ENCODE data around the gene TGM2.

TGM2 gene

DNA sequence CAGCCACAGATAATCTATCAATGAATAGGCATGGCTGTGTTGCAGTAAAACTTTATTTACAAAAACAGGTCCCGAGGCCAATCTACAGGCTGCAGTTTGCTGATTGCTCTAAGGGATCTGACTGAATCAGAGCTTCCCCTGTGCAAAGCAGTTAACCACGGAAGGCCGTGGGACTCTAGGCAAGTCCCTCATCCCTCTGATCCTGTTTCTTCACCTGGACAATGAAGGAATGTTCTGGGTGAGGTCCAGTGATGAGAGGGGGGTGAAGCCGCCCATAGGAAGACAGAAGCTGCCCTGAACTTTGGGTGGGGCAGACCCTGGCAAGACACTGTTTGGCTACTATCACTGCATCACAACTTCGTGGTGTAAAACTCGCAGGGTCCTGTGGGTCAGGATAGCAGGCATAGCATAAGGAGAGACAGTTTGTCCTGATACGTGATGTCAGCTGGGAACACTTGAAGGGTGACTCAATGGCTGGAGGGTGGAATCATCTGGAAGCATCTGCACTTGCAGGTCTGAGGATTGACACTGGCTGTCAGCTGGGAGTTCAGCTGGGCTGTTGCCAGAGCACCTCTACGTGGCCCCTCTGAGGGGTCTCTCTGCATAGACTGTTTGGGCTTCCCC is 33.3 kb upstream of the TGM2 start:
- no peak for DNase-seq

DNA sequence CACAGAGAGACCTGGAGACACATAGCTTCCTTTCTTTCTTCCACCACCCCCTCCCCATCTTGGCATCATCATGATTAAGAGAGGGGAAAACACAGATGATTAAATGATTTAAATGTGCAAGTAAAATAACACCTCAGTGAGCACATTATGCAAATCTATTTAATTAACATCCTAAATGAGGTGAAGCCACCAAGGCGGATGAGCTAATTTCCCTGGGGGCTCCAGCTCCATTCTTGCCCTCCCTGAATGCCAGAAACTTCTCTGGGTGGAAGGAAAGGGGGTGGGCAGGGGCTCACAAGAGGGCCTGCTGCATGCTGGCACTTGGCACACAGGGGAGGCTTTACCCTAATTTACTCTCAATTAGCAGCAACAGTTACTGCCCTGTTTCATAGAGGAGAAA is 32.5 kb upstream of the TGM2 start:
- no peak for DNase-seq

DNA sequence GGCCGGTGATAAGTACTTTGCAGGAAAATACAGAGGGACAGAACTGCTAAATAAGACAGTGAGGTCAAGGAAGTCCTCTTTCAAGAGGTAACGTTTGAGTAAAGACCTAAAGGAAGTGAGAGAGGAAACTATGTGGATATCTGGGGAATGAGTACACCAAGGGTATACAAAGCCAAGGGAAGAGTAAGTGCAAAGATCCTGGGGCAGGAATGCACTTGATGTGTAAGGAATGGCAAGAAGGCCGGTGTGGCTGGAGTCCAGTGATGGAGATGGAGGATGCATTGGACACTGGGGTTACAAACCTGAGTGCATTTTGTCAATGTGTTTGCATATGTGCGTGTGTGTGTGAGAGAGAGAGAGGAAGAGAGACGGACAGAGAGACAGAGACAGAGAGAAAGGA is 32.1 kb upstream of the TGM2 start:
- DNase-seq = no peak

DNA sequence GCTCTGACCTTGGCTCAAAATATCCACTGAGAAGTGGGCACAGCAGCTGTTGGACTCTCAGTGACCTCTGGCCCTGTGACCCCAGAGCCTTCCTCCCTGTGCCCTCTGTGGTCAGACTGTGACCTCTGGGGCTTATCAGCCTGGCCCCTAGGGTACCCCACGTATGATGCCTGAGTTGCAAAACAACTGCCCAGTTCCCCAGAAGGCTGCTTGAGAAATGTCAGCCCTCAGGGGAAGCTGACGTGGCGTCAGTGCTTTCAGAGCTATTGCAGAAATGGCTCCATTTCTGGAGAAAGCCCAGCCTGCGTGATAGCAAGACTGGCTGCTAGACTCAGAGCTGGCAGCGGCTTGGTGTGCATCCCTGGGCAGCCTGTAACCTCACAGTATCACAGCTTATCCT is 31.5 kb upstream of the TGM2 start:
- DNase-seq = no peak

DNA sequence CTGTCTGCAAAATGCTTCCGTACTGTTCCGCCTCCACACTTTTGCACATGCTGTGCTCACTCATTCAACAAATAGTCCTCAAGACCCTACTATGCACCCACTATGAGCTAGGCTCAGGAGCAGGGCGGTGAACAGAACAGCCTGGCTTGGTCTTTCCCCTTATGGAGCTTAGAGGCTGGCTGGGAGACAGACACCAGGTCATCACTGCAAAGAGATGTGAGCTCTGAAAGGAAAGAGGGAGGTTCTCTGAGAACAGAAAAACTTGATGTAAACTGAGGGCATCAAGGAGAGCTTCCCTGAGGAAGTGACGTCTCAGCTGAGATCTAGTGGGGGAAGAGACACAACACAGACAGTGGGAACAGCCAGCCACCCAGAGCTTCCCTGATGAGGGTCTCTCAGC is 31.0 kb upstream of the TGM2 start:
- no peak for DNase-seq

DNA sequence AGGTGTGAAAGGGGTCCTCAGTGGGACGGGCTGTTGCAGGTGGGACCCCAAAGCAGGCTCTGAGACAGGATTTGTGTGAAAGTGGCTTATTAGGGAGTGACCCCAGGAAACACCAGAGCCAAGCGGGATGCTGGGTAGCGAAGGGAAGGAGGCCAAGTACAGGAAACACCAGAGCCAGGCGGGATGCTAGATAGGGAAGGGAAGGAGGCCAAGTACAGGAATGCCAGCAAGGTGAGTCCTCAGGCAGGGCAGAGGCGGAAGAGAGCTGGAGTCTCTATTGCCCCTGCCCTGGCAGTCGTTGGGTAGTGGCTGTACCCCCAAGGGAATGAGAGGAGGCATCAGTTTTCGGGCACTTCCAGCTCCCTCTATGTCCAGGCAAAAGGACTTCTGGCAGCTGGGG is 30.5 kb upstream of the TGM2 start:
- no peak for DNase-seq

DNA sequence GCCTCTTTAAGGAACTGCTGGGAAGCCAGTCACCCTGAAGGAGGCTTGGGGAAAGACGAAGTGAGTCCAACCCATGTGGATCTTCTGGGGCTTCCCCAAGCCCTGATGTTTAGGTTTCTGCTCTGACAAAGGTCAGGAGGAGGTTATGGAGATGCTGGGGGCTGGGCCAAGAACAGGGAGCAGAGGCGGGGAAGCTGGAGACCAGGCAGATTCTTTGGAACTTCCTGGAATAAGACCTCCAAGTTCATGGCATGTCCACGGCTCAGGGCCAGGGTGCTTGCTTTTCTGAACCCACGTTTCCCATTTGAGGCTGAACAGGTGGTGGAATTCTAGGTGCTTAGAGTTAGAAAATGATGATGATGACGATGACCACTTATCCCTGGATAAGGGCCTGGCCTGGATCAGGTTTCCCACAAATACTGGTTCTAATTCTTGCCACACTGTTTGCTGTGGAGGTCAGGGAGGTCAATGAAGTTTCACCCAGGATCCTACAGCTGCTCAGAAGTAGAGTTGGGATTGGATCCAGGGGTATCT is 30.0 kb upstream of the TGM2 start:
- no peak for DNase-seq

DNA sequence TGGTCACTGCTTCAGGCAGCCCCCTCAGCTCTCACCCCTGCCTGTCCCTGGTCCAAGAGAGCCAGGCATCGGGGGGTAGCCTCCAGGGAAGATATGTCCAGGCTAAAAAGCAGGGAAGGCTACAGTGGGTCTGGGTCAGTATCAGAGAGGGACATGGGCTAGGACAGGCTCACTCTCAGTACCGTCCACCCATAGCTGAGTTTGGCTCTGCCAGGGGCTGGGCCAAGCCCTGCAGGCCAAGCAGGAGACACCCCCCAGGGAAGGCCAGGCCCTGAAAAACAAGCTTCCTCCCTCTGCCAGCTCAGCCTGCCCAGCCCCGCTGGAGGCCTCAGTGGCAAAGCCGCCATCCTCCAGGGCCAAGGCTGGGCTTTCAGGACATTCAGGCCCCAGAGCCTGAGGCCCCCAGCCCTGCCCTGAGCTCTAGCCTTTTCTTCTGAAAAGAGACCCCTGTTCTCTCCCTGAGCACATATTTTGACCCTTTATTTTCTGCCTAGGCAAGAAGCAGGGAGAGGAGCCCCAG is 28.6 kb upstream of the TGM2 start:
- no peak for DNase-seq

DNA sequence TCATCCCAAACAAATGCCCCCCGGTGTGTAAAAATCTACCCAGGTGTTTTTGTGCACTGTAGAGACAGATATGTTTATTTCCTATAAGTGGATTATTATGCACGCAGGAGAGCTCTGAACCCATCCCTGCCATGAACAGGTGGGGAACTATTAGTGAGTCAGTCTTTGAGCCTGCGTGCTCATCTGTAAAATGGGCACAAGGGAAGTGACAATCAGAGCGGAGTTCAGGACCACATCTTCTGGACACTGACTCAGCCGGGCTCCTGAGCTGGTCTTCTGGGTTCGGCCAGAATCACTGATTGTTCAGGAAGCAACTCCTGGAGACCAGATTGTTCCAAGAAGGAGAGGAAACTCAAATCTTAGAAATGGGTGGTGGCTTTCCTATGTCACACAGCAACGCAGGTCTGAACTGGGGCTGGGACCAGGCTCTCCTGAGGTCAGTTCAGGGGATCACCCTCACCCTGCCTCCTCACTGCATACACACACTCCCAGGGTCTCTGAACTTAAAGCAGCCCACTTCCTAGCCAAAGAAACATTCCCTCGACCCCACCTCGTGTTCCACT is 27.3 kb upstream of the TGM2 start:
- no peak for DNase-seq

DNA sequence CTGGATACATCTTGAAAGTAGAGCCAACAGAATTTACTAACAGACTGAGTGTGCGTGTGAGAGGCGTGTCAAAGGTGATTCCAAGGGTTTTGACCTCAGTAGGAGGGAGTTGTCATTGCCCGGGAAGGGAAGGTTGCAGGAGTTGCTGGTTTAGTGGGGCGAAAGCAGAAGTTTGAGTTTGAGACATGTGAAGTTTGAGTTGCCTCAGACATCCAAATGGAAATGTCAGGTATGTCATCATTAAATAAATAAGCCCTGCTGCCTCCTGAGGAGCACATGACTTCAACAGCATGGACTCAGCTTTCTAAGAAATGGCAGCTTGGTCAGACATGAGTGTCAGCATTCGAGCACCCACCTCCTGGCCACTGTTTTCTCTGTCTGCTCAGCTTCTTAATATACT is 26.6 kb upstream of the TGM2 start:
- no peak for DNase-seq

DNA sequence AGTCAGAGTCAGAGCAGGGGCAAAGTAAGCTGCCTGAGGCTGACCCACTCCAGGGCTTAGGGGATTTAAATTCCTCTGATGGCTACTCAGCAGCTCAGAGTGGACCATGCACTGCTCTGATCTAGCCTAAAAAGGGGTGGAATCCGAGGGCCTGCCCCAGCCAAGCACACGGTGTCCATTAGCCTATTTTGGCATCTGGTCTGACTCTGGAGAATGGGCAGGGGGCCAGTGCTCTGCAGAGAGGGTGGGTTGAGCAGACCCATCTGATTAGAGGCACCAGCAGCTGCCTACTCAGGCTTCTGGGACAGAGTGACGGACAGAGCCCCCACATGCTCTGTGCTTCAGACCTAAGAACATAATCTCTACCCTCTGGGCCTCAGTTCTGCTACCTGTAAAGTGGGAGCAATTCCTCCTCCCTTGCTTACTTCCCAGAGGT is 25.9 kb upstream of the TGM2 start:
- DNase-seq = no peak

DNA sequence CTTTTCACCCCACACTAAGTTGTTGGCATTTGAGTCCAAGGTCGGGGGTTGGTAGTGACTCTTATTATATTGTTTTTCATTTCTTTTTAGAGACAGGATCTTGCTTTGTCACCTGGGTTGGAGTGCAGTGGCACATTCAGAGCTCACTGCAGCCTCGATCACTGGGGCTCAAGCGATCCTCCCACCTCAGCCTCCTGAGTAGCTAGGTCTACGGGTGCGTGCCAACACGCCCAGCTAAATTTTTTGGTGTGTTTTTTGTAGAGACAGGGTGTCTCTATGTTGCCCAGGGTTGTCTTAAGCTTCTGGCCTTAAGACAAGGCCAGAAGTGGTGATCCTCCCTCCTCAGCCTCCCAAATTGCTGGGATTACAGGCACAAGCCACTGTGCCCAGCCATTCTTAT is 25.1 kb upstream of the TGM2 start:
- DNase-seq = no peak

DNA sequence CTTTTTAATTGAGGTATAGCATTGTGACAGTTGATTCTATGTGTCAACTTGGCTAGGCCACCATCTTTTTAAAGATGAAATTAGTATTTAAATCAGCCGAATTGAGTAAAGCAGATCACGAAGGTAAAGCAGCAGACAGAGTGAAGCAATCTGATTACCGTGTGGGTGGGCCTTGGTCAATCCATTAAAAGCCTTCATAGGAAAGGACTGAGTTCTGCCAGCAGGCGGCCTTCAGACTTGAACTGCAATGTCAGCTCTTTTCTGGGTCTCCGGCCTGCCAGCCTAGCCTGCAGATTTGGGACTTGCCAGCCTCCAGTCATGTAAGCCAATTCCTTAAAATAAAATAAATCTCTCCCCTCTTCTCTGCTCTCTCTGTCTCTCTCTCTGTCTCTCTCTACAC is 22.4 kb upstream of the TGM2 start:
- DNase-seq = no peak

DNA sequence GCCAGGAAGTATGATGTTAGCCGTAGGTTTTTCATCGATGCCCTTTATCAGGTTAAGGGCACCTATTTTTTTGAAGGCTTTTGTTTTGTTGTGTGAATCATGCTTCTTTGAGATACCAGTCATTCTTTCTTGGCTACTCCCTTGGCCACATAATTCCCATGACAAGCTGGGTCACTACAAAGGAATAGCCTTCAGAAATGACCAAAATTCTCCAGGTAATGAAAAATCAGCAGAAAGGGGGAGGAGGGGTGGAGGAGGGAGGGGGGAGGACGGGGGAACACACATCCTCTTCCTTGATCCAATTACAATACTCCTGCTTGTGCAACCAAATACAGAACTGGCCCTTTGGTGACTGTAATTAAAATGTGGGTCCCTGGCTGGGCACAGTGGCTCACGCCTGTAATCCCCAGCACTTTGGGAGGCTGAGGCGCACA is 21.7 kb upstream of the TGM2 start:
- no peak for DNase-seq

DNA sequence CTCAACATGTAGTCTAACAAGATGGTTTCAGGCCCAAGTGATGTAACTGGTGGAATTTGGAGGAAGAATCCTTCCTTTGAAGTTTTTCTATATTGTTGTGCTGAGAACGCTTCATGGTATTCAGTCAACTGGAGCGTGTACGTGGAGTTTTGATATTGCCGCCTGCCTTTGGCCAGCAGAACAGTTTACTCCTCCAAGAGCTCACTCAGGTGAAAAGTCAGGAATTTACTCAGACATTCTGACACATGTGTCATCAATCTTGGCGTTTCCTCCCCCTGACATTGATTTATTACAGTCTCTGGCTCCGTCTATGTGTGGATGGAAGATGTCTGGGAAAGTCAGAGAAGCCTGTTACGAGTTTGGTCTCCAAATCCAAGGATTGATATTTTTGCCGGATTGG is 19.0 kb upstream of the TGM2 start:
- no peak for DNase-seq

DNA sequence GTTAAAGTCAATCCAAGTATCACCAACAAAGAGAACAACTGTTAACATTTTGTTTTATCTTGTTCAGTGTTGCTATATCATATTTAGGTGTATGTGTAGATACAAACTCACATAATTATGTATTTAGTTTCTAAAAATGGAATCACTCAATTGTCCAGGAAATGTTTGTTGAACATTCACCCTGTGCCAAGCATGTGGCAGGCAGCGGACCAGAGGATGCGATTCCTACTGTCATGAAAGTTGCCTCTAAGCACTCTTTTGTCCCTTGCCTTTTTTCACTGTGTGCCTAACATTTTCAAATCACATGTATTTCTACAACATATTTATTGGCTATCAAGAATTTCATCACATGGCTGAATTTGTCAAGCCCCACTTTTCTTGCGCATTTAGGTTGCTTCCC is 16.9 kb upstream of the TGM2 start:
- DNase-seq = no peak

DNA sequence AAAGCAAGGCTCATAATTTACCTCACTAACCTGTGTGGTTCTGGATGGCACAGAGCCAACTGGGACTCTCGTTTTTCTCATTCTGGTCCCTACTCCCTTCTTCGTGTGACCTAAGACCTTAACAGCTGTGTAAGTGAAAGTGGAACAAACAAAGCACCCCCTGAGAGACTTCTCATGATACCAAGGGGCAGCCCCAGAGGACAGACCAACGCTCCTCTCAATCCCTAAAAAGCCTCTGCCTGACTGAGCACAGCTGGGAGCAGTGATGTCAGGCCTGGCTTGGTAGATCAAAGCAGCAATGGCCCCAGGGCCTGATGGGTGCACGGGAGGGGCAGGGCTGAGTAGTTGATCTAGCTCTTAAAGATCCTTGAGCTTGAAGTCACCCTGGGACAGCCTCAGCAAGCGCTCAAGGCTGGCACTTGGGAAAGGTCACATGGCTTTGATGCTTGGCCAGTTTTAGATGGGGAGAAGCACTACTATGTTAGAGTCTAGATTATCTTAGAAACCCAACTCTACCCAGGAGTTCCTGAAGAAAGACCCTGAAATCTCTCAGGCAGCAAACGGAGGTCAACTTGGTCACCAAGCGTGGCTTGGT is 16.2 kb upstream of the TGM2 start:
- no peak for DNase-seq

DNA sequence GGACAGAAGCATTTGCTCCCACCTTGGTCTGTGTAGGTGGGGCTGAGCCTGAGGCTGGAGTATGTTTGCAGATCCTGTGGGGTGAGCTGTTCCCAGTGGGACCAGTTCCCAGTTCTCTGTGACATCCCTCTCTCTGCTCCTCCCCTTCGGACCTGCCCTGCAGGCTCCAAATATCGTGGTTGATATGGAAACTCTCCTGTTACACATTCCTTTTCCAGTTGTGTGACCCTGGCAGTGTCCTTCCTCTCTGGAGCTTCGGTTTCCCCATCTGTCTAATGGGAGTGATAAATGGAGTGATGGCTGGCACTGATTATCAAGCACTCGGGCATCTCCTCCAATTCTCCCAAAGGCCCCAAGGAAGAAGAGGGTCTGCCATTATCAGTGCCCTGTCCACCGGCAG is 15.7 kb upstream of the TGM2 start:
- no peak for DNase-seq

DNA sequence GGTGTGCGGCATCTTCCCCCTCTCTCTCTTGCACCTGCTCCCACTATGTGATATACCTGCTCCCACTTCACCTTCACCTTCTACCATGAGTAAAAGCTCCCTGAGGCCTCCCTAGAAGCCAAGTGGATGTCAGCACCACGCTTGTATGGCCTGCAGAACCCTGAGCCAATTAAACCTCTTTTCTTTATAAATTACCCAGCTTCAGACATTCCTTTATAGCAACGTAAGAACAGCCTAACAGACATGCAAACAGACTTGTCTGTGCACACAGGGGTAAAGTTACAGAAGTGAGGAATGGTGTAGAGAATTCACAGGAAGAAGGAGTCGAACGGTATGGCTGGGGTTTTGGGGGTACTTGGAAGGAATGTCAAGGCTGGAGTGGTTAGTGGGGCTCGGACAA is 14.8 kb upstream of the TGM2 start:
- DNase-seq = no peak

DNA sequence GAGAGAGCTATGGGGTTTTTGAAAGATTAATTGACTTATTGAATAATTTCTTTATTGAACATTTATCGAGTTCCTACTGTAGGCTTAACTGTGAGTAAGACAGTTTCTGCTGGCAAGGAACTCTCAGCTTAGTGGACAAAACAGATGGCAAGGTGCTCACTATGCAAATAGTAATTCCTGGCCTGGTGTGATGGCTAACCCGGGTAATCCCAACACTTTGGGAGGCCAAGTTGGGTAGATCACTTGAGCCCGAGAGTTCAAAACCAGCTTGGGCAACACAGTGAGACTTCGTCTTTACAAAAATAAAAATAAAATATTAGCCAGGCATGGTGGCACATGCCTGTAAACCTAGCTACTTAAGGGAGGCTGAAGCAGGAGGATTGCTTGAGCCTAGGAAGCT is 13.5 kb upstream of the TGM2 start:
- no peak for DNase-seq

DNA sequence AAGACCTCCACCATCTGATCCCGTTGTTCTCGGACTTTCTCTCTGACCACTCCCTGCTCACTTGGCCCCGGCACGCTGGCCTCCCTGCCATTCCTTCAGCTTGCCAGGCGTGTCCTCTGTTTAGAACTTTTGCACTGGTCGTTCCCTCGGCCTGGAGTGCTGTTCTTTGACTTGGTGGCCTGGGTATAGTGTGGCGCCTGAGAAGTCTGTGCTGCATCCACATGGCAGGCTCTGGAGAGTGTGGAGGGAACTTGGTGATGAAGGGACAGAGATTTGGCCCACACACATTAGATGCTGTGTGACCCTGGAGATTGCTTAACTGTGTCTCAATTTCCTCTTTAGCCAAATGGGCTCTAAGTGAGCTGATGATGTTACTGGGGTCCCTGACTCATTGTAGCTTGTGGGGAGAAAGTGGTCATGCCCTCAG is 13.0 kb upstream of the TGM2 start:
- DNase-seq = no peak

DNA sequence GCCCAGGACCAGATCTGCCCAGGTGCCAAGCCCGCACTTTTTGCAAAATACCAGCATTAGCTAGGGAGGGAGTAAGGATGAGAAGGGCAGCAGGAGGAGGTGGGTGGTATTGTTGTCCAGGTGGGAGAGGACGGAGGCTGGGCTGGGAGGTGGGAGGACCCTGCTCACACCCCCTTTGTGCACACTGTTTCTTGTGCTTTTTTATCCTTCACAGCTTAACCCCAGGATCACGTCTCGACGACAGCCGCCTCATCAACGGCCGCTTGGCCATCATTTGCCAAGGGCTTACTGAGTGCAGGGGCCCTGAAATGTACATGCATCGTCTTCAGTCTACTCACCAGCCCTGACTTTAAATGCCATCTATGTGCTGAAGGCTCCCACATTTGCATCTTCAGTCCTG is 12.1 kb upstream of the TGM2 start:
- DNase-seq = no peak

DNA sequence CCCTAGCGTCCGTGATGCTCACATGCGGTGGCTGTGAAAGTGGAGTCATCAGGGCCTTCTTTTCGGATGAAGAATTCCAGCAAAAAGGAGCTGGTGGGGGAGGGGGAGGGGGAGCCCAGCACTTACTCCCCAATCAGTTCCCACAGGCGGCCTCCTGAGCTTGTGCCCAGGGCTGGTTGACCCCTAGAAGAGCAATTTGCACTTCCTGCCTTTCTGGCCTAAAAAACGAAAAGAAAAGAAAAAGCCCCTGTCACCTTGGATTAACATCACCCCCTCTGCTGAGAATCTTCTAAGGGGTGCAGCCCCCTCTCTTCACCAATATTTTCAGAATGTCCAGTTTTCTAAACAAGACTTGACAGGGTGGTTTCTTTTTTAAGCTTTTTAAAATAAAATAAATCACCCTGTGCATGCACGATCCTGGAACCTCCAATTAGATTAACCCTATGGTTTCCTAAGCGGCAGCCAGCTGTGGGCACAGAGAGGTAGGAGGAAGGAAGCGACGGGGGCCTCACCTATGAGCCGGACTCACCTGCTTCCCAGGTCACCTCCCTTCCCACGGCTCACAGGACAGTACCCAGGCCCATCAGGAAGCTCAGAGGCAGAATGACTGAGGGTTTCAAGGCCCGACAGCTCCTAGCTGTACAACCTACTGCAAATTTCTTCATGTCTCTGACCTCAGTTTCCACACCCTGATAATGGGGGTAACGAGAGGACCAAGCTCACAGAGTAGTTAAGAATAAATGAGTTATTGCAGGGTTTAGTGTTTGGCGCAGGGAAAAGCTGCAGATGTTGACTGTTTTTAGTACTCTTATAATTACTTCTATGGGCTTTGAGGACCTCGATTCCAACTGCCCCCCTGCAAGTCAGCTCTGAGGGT is 10.5 kb upstream of the TGM2 start:
- no peak for DNase-seq

Data from stimulated activated naive CD4-positive, alpha-beta T cell (primary cell).